ENCODE data around the gene KIAA0930.

The KIAA0930 gene

DNA sequence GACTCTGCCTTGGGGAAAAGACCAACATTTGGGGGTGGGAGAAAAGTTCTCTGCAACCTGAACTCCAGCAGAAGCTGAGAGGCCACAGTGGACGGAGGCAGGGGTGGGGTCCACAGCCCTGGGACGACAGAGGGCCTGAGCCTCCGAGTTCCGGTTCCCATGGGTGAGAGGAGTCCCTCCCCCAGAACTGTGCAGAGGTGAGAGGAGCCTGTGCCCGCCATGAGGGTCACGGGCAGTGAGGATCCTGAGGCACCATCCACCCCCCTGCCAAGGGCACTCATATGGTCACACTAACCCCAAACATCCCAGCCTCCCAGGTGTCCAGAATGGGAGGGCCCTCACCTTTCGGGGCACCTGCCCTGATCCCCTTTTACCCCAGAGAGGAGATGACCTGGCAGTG is 30.5 kb downstream of the KIAA0930 start:
- POLR2A ChIA-PET: interaction anchor here (0.7 kb wide), 1 partner anchor 476 kb away, joined by 3 read pairs; no protein-coding TSS in a partner anchor
- CTCF ChIA-PET: interaction anchor here (1.0 to 1.6 kb wide), 4 partner anchors 11 to 43 kb away, joined by 3 to 4 read pairs (median 4); no protein-coding TSS in a partner anchor
- DNase-seq (ENCODE audit: low read depth, low spot score): no peak
- H3K4me3 ChIP-seq (ENCODE audit: low read depth, low read length): no peak overlapping the region
- TF ChIP-seq CTCF (IDR thresholded peaks at IDR 0.05; ENCODE audit: insufficient read depth, low read length, missing control alignments): no peak

DNA sequence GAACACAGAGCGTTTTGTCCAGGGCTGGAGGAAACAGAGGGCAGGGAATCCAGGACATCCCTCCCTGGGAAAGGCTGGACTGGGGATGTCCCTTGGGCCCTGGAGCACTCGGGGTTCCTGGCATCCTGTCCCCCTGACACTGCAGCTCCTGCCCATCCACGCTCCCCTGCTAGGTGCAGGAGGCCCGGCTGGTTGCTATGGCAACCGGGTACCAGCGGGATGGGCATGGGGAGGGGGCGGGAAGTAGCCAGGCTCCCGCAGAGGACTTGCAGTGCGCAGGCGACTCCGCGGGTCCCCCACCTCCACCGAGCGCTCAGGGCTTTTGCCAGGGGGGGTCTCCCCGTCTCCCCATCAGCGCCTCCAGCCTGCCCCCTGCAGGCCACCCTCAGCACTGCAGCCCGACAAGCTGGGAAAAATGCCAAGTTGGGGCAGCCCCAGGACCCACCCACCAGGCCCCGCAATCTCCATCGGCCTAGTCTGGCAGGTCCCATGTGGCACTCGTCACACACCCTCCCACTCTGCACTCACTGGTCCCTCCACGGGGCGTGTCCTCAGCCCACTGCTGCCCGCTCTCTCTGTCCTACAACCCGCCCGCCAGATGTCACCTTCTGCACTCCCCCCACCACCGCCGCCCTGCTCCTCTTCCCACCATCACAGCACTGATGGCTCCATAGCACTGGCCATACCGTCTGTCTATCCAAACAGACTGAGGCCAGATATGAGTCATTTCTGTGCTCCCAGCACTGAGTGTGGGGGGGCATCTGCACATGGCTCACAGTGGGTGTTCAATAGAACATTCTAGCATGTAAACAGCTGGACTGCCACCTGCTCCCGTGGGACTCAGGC is 31.5 kb downstream of the KIAA0930 start:
- peak; percentile 78 for TF ChIP-seq CTCF (IDR thresholded peaks at IDR 0.05; ENCODE audit: insufficient read depth, low read length, missing control alignments)
- ChIA-PET POLR2A (no interaction called here), CTCF (interaction anchor here (1.0 to 2.1 kb wide), 14 partner anchors 9 to 345 kb away, joined by 3 to 10 read pairs (median 4); partner anchors contain the start of gene NUP50)
- H3K4me3 ChIP-seq (ENCODE audit: low read depth, low read length): no peak overlapping the region
- DNase-seq (ENCODE audit: low read depth, low spot score): no peak

GRCh38 chr22:45208696-45208992 is 32.0 kb downstream of the KIAA0930 start:
- POLR2A ChIA-PET: interaction anchor here (0.7 kb wide), 2 partner anchors 38 to 45 kb away, joined by 3 read pairs; partner anchors contain the start of gene NUP50
- no peak for DNase-seq (ENCODE audit: low read depth, low spot score)
- TF ChIP-seq CTCF (IDR thresholded peaks at IDR 0.05; ENCODE audit: insufficient read depth, low read length, missing control alignments): no peak
- no peak overlapping the region for H3K4me3 ChIP-seq (ENCODE audit: low read depth, low read length)
- CTCF ChIA-PET: interaction anchor here (0.9 to 2.1 kb wide), 12 partner anchors 9 to 345 kb away, joined by 3 to 10 read pairs (median 4); partner anchors contain the start of gene NUP50

- no peak for TF ChIP-seq CTCF (IDR thresholded peaks at IDR 0.05; ENCODE audit: insufficient read depth, low read length, missing control alignments)
- H3K4me3 ChIP-seq (ENCODE audit: low read depth, low read length): no peak overlapping the region
- CTCF ChIA-PET: interaction anchor here (0.8 to 2.1 kb wide), 14 partner anchors 10 to 346 kb away, joined by 3 to 10 read pairs (median 4); partner anchors contain the start of gene NUP50
- DNase-seq (ENCODE audit: low read depth, low spot score): peak; percentile 78
- POLR2A ChIA-PET: interaction anchor here (0.7 kb wide), 2 partner anchors 39 to 44 kb away, joined by 3 read pairs; partner anchors contain the start of gene NUP50
Measured at GRCh38 chr22:45207981-45208664, 32.6 kb downstream of the KIAA0930 start.

- ChIA-PET POLR2A (no interaction called here), CTCF (interaction anchor here (0.8 to 2.1 kb wide), 5 partner anchors 15 to 342 kb away, joined by 3 to 10 read pairs (median 4); no protein-coding TSS in a partner anchor)
Measured at GRCh38 chr22:45207533-45207932, 33.2 kb downstream of the KIAA0930 start.

More at GRCh38 chr22:45207533-45207932, 33.2 kb downstream of the KIAA0930 start:
- TF ChIP-seq CTCF (IDR thresholded peaks at IDR 0.05; ENCODE audit: insufficient read depth, low read length, missing control alignments): no peak
- no peak overlapping the region for H3K4me3 ChIP-seq (ENCODE audit: low read depth, low read length)
- DNase-seq (ENCODE audit: low read depth, low spot score): no peak
